Measurements from ENCODE around the gene GOLGA3.
A peak's percentile ranks its signal among the peaks of the same experiment; 100 is the strongest.

DNA sequence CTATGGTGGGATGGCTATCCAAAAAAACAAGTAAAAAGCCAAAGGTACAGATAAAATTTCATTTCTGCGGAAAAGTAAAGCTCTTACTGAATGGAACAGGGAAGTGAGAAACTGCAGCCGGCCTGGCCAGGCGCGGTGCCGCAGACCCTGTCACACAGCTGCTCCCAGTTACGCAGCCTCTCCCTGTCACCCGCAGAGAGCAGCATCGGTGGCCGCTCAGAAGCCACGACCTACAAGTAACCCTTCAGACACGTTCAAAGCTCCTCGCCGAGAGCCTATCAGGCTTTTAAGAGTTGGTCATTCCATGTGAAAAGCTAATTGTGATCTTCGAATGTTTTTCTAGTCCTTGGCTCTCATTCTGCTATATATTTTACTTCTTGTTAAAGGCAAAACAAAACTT is 56.1 kb downstream of the GOLGA3 start:
- TF ChIP-seq CTCF (IDR thresholded peaks at IDR 0.05 in 2 of 3, conservative IDR thresholded peaks at IDR 0.05 in 1 of 3; ENCODE audit: control insufficient read depth in 2 of 3, extremely low read depth in 1 of 3, insufficient read depth in 1 of 3, low read depth in 3 of 3, low read length in 3 of 3) (peak in 2 of 3 experiments; percentile 6 to 17; a peak in 1 of 6 replicates), CBX3 (IDR thresholded peaks at IDR 0.05; ENCODE audit: borderline replicate concordance, low read depth) (no peak), RCOR1 (conservative IDR thresholded peaks at IDR 0.05; ENCODE audit: low read depth, low read length) (no peak), EZH2 (IDR thresholded peaks at IDR 0.05; ENCODE audit: borderline replicate concordance, control insufficient read depth, low read depth, low read length) (no peak), USF2 (IDR thresholded peaks at IDR 0.05; ENCODE audit: borderline replicate concordance, low read depth, low read length) (no peak), BRCA1 (IDR thresholded peaks at IDR 0.05; ENCODE audit: low read depth, low read length) (no peak), MAX (IDR thresholded peaks at IDR 0.05; ENCODE audit: low read depth, low read length) (no peak)
- TF ChIP-seq, protein P1, sequence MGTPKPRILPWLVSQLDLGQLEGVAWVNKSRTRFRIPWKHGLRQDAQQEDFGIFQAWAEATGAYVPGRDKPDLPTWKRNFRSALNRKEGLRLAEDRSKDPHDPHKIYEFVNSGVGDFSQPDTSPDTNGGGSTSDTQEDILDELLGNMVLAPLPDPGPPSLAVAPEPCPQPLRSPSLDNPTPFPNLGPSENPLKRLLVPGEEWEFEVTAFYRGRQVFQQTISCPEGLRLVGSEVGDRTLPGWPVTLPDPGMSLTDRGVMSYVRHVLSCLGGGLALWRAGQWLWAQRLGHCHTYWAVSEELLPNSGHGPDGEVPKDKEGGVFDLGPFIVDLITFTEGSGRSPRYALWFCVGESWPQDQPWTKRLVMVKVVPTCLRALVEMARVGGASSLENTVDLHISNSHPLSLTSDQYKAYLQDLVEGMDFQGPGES (IDR thresholded peaks at IDR 0.05) = no peak
- TF ChIP-seq, protein P2, sequence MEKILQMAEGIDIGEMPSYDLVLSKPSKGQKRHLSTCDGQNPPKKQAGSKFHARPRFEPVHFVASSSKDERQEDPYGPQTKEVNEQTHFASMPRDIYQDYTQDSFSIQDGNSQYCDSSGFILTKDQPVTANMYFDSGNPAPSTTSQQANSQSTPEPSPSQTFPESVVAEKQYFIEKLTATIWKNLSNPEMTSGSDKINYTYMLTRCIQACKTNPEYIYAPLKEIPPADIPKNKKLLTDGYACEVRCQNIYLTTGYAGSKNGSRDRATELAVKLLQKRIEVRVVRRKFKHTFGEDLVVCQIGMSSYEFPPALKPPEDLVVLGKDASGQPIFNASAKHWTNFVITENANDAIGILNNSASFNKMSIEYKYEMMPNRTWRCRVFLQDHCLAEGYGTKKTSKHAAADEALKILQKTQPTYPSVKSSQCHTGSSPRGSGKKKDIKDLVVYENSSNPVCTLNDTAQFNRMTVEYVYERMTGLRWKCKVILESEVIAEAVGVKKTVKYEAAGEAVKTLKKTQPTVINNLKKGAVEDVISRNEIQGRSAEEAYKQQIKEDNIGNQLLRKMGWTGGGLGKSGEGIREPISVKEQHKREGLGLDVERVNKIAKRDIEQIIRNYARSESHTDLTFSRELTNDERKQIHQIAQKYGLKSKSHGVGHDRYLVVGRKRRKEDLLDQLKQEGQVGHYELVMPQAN (conservative IDR thresholded peaks at IDR 0.05) = no peak

Data from GM12878 (cell line).